HepG2 (cell line): Measurements from ENCODE around the gene SOSTDC1. TPM values are rescaled to one million over a fixed set of nuclear protein-coding genes. Genes with fewer than 3 reads are reported as not detected.
A peak's percentile ranks its signal among the peaks of the same experiment; 100 is the strongest.

Source experiments
- ATAD3A ChIP-seq: sonication (generic); formaldehyde crosslinking; IDR thresholded peaks from 2 replicates; pipeline ENCODE4 v1.4.0; 2020; ENCODE audit warnings: missing genetic modification reagents
- ATF1 ChIP-seq: IDR thresholded peaks from 2 replicates; pipeline ENCODE4 v1.6.1; 2016; ENCODE audit warnings: mild to moderate bottlenecking, control low read depth
- ATRX ChIP-seq: sonication (generic); formaldehyde crosslinking; IDR thresholded peaks from 2 replicates; pipeline ENCODE4 v1.4.0; 2020; ENCODE audit warnings: missing genetic modification reagents, borderline replicate concordance
- BCL6 ChIP-seq: IDR thresholded peaks from 2 replicates; pipeline ENCODE4 v1.6.1; 2016; ENCODE audit warnings: missing genetic modification reagents, missing compliant biosample characterization
- CREB1 ChIP-seq, 2 experiments: fragments of 450-650 bp in 1 of 2; IDR thresholded peaks; 2 replicates each; pipeline ENCODE4 v1.6.1; 2016 to 2017; ENCODE audit warnings: control low read depth in 1 of 2, mild to moderate bottlenecking in 1 of 2, missing compliant biosample characterization in 1 of 2, missing genetic modification characterization in 1 of 2
- FOXO1 ChIP-seq: sonication (generic); formaldehyde crosslinking; IDR thresholded peaks from 2 replicates; pipeline ENCODE4 v1.4.0; 2020; ENCODE audit warnings: missing genetic modification reagents
- GATA4 ChIP-seq: sonication (generic); IDR thresholded peaks from 2 replicates; pipeline ENCODE4 v1.6.1; 2016; ENCODE audit warnings: antibody characterized with exemption, low read depth, borderline replicate concordance
- NFKBIZ ChIP-seq: IDR thresholded peaks from 2 replicates; pipeline ENCODE4 v1.6.1; 2018; ENCODE audit warnings: missing genetic modification reagents, missing compliant biosample characterization
- SMYD3 ChIP-seq: sonication (generic); formaldehyde crosslinking; IDR thresholded peaks from 2 replicates; pipeline ENCODE4 v1.8.1; 2023; ENCODE audit warnings: mild to moderate bottlenecking, missing genetic modification reagents
- TRIM24 ChIP-seq: sonication (generic); formaldehyde crosslinking; IDR thresholded peaks from 2 replicates; pipeline ENCODE4 v1.8.0; 2022; ENCODE audit warnings: mild to moderate bottlenecking, missing genetic modification reagents
- ZNF510 ChIP-seq: sonication (generic); formaldehyde crosslinking; IDR thresholded peaks from 2 replicates; pipeline ENCODE4 v1.4.0; 2020; ENCODE audit warnings: low read depth, mild to moderate bottlenecking, missing genetic modification reagents
- ZNF652 ChIP-seq: IDR thresholded peaks from 2 replicates; pipeline ENCODE4 v1.6.1; 2016; ENCODE audit warnings: low read depth, borderline replicate concordance
- polyA plus RNA-seq, 8 experiments: library from polyadenylated mRNA; depleted of rRNA in 3 of 8; stranded (reverse) in 7 of 8; unstranded in 1 of 8; fragments of >200 nt; fragmentation: Illumina TruSeq in 4 of 8; extraction: Trizol in 4 of 8; gene quantifications; 2 replicates each; pipeline versions ENCODE4 v1.2.1 to v1.2.3, GENCODE V29; 2011 to 2016; ENCODE audit warnings: low read depth in 4 of 8, missing spikeins in 1 of 8, mixed read lengths in 1 of 8; ENCODE audit not compliant: insufficient read depth in 1 of 8
- total RNA-seq, 5 experiments: library from RNA; depleted of rRNA; stranded (reverse); fragments of >200 nt; fragmentation: Illumina TruSeq; extraction: Trizol; gene quantifications; 2 replicates each; pipeline ENCODE4 v1.2.3, GENCODE V29; 2016; ENCODE audit warnings: low read depth in 1 of 5
- TF ChIP-seq, protein P1 (sequence below): sonication (generic); formaldehyde crosslinking; conservative IDR thresholded peaks from 2 replicates; pipeline ENCODE4 v1.4.0; 2020; ENCODE audit warnings: missing genetic modification reagents
- TF ChIP-seq, protein P2 (sequence below): sonication (generic); formaldehyde crosslinking; IDR thresholded peaks from 2 replicates; pipeline ENCODE4 v1.5.0; 2020; ENCODE audit warnings: mild to moderate bottlenecking, missing genetic modification reagents, borderline replicate concordance
- TF ChIP-seq, protein P3 (sequence below): sonication (generic); formaldehyde crosslinking; IDR thresholded peaks from 2 replicates; pipeline ENCODE4 v1.4.0; 2020; ENCODE audit warnings: missing genetic modification reagents, borderline replicate concordance
- TF ChIP-seq, protein P4 (sequence below): sonication (generic); formaldehyde crosslinking; IDR thresholded peaks from 2 replicates; pipeline ENCODE4 v1.8.1; 2023; ENCODE audit warnings: mild to moderate bottlenecking, missing genetic modification reagents
- TF ChIP-seq, protein P5 (sequence below): sonication (generic); formaldehyde crosslinking; conservative IDR thresholded peaks from 2 replicates; pipeline ENCODE4 v1.4.0; 2020; ENCODE audit warnings: mild to moderate bottlenecking, missing genetic modification reagents, moderate library complexity
- TF ChIP-seq, protein P6 (sequence below): sonication (generic); formaldehyde crosslinking; IDR thresholded peaks from 2 replicates; pipeline ENCODE4 v1.5.1; 2020; ENCODE audit warnings: mild to moderate bottlenecking, missing genetic modification reagents, moderate library complexity

SOSTDC1 gene
- total and polyA plus RNA-seq, 2 of the 13 experiments (the other 11 are each of a cell fraction or from before 2014, with no cell fraction given) = not detected

DNA sequence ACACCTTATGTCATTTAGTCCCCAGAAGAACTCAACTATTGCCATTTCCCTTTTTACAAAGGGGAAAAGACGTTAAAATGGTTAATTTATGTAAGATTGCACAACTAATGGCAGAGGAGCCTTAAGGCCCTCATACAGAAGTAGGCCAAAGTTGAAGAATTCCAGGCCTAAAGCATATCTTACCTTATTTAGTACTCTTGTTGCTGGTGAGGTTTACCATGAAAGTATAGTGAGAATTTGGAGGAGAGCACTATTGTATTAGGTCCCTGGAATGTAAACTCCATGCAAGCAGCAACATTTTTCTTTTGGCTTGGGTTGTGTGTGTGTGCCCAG is 43.5 kb downstream of the SOSTDC1 start (continued):
- TF ChIP-seq, protein P1, sequence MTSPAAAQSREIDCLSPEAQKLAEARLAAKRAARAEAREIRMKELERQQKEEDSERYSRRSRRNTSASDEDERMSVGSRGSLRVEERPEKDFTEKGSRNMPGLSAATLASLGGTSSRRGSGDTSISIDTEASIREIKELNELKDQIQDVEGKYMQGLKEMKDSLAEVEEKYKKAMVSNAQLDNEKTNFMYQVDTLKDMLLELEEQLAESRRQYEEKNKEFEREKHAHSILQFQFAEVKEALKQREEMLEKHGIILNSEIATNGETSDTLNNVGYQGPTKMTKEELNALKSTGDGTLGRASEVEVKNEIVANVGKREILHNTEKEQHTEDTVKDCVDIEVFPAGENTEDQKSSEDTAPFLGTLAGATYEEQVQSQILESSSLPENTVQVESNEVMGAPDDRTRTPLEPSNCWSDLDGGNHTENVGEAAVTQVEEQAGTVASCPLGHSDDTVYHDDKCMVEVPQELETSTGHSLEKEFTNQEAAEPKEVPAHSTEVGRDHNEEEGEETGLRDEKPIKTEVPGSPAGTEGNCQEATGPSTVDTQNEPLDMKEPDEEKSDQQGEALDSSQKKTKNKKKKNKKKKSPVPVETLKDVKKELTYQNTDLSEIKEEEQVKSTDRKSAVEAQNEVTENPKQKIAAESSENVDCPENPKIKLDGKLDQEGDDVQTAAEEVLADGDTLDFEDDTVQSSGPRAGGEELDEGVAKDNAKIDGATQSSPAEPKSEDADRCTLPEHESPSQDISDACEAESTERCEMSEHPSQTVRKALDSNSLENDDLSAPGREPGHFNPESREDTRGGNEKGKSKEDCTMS (CRISPR knock-in tag) = no peak
- no peak for TF ChIP-seq ATAD3A (CRISPR knock-in tag)
- TF ChIP-seq, protein P2, sequence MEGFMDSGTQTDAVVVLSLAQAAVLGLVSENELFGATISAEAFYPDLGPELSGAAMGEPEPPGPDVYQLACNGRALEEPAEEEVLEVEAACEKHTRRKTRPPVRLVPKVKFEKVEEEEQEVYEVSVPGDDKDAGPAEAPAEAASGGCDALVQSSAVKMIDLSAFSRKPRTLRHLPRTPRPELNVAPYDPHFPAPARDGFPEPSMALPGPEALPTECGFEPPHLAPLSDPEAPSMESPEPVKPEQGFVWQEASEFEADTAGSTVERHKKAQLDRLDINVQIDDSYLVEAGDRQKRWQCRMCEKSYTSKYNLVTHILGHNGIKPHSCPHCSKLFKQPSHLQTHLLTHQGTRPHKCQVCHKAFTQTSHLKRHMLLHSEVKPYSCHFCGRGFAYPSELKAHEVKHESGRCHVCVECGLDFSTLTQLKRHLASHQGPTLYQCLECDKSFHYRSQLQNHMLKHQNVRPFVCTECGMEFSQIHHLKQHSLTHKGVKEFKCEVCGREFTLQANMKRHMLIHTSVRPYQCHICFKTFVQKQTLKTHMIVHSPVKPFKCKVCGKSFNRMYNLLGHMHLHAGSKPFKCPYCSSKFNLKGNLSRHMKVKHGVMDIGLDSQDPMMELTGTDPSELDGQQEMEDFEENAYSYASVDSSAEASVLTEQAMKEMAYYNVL (CRISPR knock-in tag) = no peak
- TF ChIP-seq ATRX = no peak
- TF ChIP-seq, protein P3, sequence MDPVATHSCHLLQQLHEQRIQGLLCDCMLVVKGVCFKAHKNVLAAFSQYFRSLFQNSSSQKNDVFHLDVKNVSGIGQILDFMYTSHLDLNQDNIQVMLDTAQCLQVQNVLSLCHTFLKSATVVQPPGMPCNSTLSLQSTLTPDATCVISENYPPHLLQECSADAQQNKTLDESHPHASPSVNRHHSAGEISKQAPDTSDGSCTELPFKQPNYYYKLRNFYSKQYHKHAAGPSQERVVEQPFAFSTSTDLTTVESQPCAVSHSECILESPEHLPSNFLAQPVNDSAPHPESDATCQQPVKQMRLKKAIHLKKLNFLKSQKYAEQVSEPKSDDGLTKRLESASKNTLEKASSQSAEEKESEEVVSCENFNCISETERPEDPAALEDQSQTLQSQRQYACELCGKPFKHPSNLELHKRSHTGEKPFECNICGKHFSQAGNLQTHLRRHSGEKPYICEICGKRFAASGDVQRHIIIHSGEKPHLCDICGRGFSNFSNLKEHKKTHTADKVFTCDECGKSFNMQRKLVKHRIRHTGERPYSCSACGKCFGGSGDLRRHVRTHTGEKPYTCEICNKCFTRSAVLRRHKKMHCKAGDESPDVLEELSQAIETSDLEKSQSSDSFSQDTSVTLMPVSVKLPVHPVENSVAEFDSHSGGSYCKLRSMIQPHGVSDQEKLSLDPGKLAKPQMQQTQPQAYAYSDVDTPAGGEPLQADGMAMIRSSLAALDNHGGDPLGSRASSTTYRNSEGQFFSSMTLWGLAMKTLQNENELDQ (CRISPR knock-in tag) = no peak
- TF ChIP-seq, protein P4, sequence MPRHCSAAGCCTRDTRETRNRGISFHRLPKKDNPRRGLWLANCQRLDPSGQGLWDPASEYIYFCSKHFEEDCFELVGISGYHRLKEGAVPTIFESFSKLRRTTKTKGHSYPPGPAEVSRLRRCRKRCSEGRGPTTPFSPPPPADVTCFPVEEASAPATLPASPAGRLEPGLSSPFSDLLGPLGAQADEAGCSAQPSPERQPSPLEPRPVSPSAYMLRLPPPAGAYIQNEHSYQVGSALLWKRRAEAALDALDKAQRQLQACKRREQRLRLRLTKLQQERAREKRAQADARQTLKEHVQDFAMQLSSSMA = no peak
- no peak for TF ChIP-seq CREB1 (IDR thresholded peaks at IDR 0.05)
- no peak for TF ChIP-seq CREB1 (CRISPR knock-in tag; IDR thresholded peaks at IDR 0.05)
- TF ChIP-seq ZNF510 (CRISPR knock-in tag) = no peak
- peak; percentile 37; the same call in 1 of the 2 replicates for TF ChIP-seq ZNF652
- no peak for TF ChIP-seq FOXO1 (CRISPR knock-in tag)
- no peak for TF ChIP-seq SMYD3 (CRISPR knock-in tag)
- TF ChIP-seq NFKBIZ (CRISPR knock-in tag) = no peak
- TF ChIP-seq, protein P5, sequence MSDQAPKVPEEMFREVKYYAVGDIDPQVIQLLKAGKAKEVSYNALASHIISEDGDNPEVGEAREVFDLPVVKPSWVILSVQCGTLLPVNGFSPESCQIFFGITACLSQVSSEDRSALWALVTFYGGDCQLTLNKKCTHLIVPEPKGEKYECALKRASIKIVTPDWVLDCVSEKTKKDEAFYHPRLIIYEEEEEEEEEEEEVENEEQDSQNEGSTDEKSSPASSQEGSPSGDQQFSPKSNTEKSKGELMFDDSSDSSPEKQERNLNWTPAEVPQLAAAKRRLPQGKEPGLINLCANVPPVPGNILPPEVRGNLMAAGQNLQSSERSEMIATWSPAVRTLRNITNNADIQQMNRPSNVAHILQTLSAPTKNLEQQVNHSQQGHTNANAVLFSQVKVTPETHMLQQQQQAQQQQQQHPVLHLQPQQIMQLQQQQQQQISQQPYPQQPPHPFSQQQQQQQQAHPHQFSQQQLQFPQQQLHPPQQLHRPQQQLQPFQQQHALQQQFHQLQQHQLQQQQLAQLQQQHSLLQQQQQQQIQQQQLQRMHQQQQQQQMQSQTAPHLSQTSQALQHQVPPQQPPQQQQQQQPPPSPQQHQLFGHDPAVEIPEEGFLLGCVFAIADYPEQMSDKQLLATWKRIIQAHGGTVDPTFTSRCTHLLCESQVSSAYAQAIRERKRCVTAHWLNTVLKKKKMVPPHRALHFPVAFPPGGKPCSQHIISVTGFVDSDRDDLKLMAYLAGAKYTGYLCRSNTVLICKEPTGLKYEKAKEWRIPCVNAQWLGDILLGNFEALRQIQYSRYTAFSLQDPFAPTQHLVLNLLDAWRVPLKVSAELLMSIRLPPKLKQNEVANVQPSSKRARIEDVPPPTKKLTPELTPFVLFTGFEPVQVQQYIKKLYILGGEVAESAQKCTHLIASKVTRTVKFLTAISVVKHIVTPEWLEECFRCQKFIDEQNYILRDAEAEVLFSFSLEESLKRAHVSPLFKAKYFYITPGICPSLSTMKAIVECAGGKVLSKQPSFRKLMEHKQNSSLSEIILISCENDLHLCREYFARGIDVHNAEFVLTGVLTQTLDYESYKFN = 0 out of 2 replicates have a peak, but pooled peaks have one; percentile 2
- TF ChIP-seq, protein P6, sequence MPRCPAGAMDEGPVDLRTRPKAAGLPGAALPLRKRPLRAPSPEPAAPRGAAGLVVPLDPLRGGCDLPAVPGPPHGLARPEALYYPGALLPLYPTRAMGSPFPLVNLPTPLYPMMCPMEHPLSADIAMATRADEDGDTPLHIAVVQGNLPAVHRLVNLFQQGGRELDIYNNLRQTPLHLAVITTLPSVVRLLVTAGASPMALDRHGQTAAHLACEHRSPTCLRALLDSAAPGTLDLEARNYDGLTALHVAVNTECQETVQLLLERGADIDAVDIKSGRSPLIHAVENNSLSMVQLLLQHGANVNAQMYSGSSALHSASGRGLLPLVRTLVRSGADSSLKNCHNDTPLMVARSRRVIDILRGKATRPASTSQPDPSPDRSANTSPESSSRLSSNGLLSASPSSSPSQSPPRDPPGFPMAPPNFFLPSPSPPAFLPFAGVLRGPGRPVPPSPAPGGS (CRISPR knock-in tag) = no peak
- no peak for TF ChIP-seq BCL6 (CRISPR knock-in tag)
- no peak for TF ChIP-seq GATA4
- no peak for TF ChIP-seq ATF1 (CRISPR knock-in tag)
- TF ChIP-seq TRIM24 (CRISPR knock-in tag) = no peak
